ENCODE results near the gene LITAFD.

- TF ChIP-seq CTCF (conservative IDR thresholded peaks at IDR 0.05; ENCODE audit: low read depth, low read length) (no peak), CHD1 (IDR thresholded peaks at IDR 0.05; ENCODE audit: low read depth, low read length) (no peak), MAZ (IDR thresholded peaks at IDR 0.05; ENCODE audit: borderline replicate concordance, low read depth, low read length) (no peak), SMC3 (IDR thresholded peaks at IDR 0.05; ENCODE audit: low read depth, low read length) (no peak), POLR2A (IDR thresholded peaks at IDR 0.05; ENCODE audit: low read depth, low read length) (no peak)
Measured at GRCh38 chr16:8888951-8889892, 7.1 kb downstream of the LITAFD start.
